ENCODE measurements around the gene DLGAP1. TPM values are rescaled to one million over a fixed set of nuclear protein-coding genes. Genes with fewer than 3 reads are reported as not detected.

Gene DLGAP1
- total RNA-seq, 2 experiments from 2014 or later = 0.53 to 1.5 TPM

DNA sequence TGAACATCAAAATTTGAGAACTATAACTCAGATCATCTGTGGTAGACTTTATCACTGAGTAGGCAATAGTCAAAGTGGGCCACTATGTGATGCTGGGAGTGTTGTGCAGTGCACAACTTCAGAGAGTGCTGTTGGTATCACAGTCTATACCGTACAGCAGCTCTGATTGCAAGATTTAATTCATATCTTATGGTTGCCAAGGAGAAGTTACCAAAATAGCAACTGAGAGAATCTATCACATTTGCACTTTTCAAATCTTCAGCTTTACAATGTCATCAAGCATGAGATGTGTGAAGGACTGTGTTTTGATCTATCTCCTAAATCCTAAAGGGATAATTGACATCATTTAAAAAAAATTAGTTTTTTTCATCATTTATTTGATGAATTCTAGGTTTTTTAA is 216.1 kb downstream of the DLGAP1 start:
- Mint-ChIP-seq H3K27ac (no peak overlapping the region), H3K4me3 (no peak overlapping the region), H3K4me1 (no peaks in the 10 kb centered on the region), H3K27me3 (no peaks in the 10 kb centered on the region), H3K9me3 (peaks cover 7% of the 10 kb centered on the region), H3K36me3 (ENCODE audit: low read depth) (no peaks in the 10 kb centered on the region)
- no peak for DNase-seq
- ChIA-PET POLR2A (no interaction called here), CTCF (no interaction called here)

DNA sequence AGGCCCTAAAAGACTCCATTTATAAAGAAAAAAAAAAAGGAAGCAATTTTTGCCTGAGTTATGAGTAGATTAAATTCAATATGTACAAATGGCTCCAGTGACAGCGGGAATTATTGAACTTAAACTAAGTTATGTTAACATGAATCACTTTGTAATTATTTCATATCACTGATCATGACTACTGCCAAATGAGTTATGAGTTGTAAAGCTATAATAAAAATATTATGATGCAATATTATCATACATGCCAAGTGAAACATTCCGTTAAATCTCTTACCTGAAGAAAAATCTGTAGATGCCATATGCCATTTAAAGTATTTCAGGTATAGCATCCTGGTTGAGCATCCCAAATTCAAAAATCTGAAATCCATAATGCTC is 217.5 kb downstream of the DLGAP1 start:
- CTCF ChIA-PET = no interaction called here
- no peaks in the 10 kb centered on the region for H3K36me3 Mint-ChIP-seq (ENCODE audit: low read depth)
- POLR2A ChIA-PET = no interaction called here
- peaks cover 3% of the 10 kb centered on the region for H3K9me3 Mint-ChIP-seq
- no peaks in the 10 kb centered on the region for H3K27me3 Mint-ChIP-seq
- H3K4me3 Mint-ChIP-seq = no peak overlapping the region
- DNase-seq = no peak
- H3K27ac Mint-ChIP-seq = no peak overlapping the region
- H3K4me1 Mint-ChIP-seq = no peaks in the 10 kb centered on the region

DNA sequence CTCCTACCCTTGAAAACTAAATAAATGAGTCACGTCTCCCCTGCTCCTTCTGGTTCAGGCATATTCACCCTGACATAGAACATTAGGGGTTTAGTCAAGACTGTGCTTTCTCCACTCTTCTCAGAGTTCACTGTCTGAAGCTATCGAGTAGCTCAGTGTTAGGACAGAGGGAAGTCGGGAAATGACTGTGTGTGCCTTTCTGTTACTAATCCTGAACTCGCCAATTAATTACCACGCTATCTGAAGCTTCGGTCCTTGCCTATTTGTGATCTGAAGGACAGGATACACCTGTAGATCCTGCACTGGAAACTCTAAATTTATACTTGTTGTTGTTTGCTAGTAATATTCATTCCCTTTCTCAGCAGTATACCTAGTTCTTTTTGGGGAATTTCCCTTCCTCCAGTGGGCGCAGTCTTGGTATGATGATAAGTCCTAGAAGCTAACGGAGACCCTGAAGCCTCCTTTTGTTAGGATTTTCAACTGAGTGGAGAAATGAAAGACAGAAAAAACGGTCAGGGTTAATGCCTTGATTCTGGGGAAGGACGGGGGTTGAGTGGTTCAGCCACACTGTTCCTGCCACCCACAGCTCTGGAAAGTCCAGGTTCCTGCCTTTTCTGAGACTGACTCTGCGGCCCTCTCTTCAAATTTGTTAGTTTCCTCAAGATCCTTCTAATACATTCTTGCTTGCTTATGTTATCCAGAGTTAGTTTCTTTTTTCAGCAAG is 218.0 kb downstream of the DLGAP1 start:
- peaks cover 2% of the 10 kb centered on the region for H3K9me3 Mint-ChIP-seq
- no peak overlapping the region for H3K27ac Mint-ChIP-seq
- POLR2A ChIA-PET = no interaction called here
- CTCF ChIA-PET = no interaction called here
- no peaks in the 10 kb centered on the region for H3K27me3 Mint-ChIP-seq
- no peaks in the 10 kb centered on the region for H3K4me1 Mint-ChIP-seq
- DNase-seq = no peak
- no peaks in the 10 kb centered on the region for H3K36me3 Mint-ChIP-seq (ENCODE audit: low read depth)
- no peak overlapping the region for H3K4me3 Mint-ChIP-seq

DNA sequence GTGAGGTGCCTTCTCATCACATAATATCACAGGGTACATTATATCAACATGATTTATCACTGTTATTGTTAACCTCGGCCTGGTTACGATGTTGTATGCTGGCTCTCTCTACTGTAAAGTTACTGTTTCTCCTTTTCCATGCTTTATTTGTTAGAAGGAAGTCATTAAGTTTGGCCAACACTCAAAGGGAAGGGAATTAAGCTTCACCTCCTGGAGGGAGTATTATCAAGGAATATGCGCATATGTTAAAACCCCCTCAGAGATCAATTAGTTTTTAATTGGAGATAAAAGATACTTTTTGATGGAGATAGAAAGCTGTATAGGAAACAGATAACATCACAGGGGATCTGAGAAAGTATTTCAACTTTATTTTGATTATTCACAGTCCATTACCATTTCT is 221.6 kb downstream of the DLGAP1 start:
- Mint-ChIP-seq H3K36me3 (ENCODE audit: low read depth) (no peaks in the 10 kb centered on the region), H3K4me1 (no peaks in the 10 kb centered on the region), H3K27ac (no peak overlapping the region), H3K4me3 (no peak overlapping the region), H3K9me3 (no peaks in the 10 kb centered on the region), H3K27me3 (no peaks in the 10 kb centered on the region)
- no peak for DNase-seq
- ChIA-PET CTCF (no interaction called here), POLR2A (no interaction called here)

DNA sequence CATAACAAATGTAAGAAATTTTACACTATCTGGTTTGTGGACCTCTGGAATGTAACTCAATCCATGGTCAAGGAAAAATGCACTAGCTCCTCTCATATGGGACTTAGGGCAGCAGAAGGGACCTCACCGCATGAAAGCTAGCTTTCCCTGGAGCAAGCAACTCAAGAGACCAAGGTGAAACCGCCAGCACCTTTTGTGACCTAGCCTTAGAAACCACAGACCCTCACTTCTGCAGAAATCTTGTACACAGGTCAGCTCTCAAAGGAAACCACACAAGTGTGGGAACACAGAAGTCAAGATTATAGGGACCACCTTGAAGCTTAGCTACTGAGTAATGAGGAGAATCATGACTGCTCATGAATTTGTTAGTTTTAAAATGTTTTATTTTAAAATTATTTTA is 222.5 kb downstream of the DLGAP1 start:
- Mint-ChIP-seq H3K4me3 (no peak overlapping the region), H3K27ac (no peak overlapping the region), H3K4me1 (no peaks in the 10 kb centered on the region), H3K36me3 (ENCODE audit: low read depth) (no peaks in the 10 kb centered on the region), H3K9me3 (peaks cover 3% of the 10 kb centered on the region), H3K27me3 (no peaks in the 10 kb centered on the region)
- ChIA-PET CTCF (no interaction called here), POLR2A (no interaction called here)
- DNase-seq = no peak

DNA sequence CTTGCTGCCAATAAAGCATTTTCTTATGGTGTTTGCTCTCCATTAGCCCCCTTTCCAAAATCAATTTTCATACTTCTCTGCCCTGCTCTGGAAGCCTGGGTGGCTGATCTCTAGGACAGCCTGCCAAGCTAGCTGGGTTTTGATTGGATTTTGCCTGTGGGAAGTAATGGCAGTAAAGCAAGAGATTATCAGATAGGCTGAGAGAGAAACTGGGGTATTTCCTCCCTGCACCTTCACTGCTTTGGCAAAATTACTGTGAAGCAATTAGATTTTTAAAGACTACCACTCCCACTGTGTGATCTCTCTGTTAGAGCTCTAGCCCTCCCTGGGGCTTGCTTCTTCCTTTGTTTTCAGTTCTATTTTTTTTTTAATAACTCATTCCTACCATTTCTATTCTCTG is 223.8 kb downstream of the DLGAP1 start:
- Mint-ChIP-seq H3K36me3 (ENCODE audit: low read depth) (no peaks in the 10 kb centered on the region), H3K4me1 (no peaks in the 10 kb centered on the region), H3K4me3 (no peak overlapping the region), H3K9me3 (peaks cover 3% of the 10 kb centered on the region), H3K27me3 (no peaks in the 10 kb centered on the region), H3K27ac (no peak overlapping the region)
- ChIA-PET POLR2A (no interaction called here), CTCF (no interaction called here)
- DNase-seq = no peak

DNA sequence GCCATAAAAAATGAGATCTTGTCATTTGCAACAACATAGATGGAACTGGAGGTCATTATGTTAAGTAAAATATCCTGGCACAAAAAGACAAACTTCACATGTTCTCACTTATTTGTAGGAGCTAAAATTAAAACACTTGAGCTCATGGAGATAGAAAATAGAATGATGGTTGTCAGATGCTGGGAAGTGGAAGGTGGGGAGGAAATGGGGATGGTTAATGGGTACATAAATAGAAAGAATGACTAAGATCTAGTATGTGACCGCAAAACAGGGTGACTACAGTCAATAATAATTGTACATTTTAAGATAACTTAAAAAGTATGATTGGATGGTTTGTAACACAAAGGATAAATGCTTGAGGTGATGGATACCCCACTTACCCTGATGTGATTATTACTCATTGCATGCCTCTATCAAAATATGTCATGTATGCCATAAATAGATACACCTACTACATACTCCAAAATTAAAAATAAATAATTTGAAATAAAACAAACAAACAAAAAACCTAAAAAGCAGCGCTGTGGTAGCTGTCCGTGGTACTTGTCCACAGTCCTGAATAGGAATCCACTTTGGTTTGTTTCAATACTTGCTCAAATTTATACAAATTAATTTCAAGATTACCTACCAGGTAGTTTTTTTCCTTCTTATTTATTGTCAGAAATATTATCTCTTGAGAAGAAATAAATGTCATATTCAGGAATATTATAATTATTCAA is 224.5 kb downstream of the DLGAP1 start:
- H3K4me3 Mint-ChIP-seq = no peak overlapping the region
- no peaks in the 10 kb centered on the region for H3K36me3 Mint-ChIP-seq (ENCODE audit: low read depth)
- no peaks in the 10 kb centered on the region for H3K4me1 Mint-ChIP-seq
- no peak for DNase-seq
- ChIA-PET POLR2A (no interaction called here), CTCF (no interaction called here)
- H3K27ac Mint-ChIP-seq = no peak overlapping the region
- no peaks in the 10 kb centered on the region for H3K27me3 Mint-ChIP-seq
- H3K9me3 Mint-ChIP-seq = peaks cover 3% of the 10 kb centered on the region

DNA sequence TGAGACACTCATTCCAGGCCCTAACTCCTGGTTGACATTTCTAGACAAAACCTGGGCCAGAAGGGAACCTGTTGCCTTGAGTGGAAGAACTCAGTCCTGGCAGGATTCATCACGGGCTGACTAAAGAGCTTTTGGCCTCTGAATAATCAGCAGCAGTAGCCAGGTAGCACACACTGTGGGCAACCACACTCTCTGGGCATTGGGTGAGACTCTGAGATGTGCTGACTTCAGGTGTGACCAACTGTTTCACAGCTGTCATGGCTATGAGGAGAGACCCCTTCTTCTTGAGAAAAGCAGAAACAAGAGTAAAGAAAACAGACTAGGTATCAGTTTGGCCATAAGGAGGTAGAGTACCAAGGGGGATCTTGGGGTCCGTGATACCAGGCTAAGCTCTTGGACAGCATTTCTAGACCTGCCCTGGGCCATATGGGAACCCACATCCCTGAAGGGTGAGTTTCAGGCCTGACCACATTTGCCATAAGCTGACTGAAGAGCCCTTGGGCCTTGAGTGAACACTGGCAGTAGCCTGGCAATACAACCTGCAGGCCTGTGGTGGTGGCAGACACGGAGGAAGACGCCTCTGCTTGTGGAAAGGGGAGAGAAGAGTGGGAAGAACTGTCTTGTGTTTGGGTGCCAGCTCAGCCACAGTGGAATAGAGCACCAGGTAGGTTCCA is 230.9 kb downstream of the DLGAP1 start:
- no peaks in the 10 kb centered on the region for H3K36me3 Mint-ChIP-seq (ENCODE audit: low read depth)
- H3K4me3 Mint-ChIP-seq = no peak overlapping the region
- no peaks in the 10 kb centered on the region for H3K27me3 Mint-ChIP-seq
- CTCF ChIA-PET = no interaction called here
- no peak for DNase-seq
- POLR2A ChIA-PET = no interaction called here
- peaks cover 13% of the 10 kb centered on the region for H3K9me3 Mint-ChIP-seq
- no peaks in the 10 kb centered on the region for H3K4me1 Mint-ChIP-seq
- H3K27ac Mint-ChIP-seq = no peak overlapping the region

DNA sequence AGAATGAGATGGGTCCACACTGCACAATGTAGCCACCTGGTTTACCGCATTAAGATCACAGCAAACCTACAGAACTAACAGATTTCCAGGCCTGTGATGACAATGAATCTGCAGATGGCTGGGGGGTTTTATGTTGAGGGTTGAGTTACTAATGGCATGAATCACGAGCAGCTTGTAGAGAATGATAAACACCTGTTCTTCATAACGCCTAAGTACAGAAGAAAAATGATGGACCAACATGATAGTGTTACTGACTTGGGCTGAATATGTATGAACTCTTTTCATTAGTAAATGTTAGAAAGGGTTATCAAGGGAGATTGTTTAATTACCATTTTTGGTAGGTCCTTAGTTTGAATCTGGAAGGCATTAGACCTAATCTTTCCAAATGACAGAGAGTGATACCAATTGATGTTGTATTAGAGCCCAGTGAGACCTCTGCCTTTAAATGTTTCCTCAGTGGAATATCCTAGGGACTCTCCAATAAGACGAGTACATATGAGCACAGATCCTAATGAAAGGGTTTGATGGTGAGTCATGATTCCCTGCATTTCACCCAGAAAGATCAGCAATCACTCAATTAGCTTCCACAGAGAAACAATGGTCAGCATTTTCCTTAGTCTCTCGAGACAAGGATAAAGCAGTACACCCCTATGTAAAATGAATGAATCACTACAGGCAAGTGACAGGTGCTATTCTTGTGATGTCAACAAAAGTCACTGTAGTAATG is 243.8 kb downstream of the DLGAP1 start:
- H3K27me3 Mint-ChIP-seq = no peaks in the 10 kb centered on the region
- no peak overlapping the region for H3K4me3 Mint-ChIP-seq
- H3K4me1 Mint-ChIP-seq = no peaks in the 10 kb centered on the region
- H3K9me3 Mint-ChIP-seq = peaks cover 7% of the 10 kb centered on the region
- H3K36me3 Mint-ChIP-seq (ENCODE audit: low read depth) = no peaks in the 10 kb centered on the region
- ChIA-PET POLR2A (no interaction called here), CTCF (interaction anchor here (1.2 to 1.5 kb wide), 2 partner anchors 17 to 105 kb away, joined by 3 read pairs; no protein-coding TSS in a partner anchor)
- DNase-seq = no peak
- no peak overlapping the region for H3K27ac Mint-ChIP-seq

DNA sequence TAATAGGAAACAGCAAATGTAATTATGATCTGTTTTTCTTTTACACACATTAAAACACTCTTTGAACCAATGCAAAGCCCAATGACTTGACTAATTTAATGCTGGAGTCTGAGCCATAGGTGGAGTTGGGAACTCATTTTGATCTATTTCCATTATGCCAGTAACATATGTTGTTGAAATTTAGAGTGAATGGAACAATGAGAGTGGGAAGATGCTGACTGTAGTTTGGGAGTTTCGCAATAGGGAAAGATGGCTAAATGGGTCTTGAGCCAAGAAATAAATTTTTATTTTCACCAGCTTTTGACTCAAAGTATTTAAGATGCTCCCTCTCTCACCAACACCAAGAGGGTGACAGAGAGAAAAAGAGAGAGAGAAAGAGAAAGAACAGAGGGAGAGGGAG is 246.7 kb downstream of the DLGAP1 start:
- no peaks in the 10 kb centered on the region for H3K4me1 Mint-ChIP-seq
- H3K27me3 Mint-ChIP-seq = no peaks in the 10 kb centered on the region
- no peaks in the 10 kb centered on the region for H3K36me3 Mint-ChIP-seq (ENCODE audit: low read depth)
- H3K4me3 Mint-ChIP-seq = no peak overlapping the region
- DNase-seq = no peak
- ChIA-PET CTCF (no interaction called here), POLR2A (no interaction called here)
- H3K27ac Mint-ChIP-seq = no peak overlapping the region
- peaks cover 9% of the 10 kb centered on the region for H3K9me3 Mint-ChIP-seq

DNA sequence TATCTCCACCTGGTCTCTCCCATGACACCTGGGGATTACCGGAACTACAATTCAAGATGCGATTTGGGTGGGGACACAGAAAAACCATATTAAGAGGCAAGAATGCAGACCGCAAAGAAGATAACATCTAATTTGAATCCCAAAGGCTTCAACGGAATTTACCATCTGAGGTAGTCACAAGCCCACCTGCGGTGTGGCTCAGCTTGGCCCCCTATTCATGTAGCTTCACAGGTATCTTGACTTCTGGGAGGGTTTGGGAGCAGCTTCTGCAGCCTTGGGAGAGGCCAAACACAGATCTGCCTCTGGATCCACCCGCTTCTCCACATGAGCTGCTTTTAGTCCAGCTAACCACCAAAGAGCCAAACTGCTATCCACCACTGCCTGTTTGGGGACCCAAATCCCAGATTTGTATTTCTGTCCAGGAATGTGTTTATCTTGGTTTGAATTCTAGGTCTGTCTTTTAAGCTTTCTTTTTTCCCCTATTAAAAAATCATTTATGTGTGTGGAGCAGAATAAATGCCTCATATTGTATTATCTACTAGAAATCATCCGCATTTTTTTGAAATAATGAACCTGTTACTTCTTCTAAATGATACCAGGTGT is 247.6 kb downstream of the DLGAP1 start:
- CTCF ChIA-PET = no interaction called here
- Mint-ChIP-seq H3K27me3 (no peaks in the 10 kb centered on the region), H3K4me3 (no peak overlapping the region), H3K36me3 (ENCODE audit: low read depth) (no peaks in the 10 kb centered on the region), H3K4me1 (no peaks in the 10 kb centered on the region), H3K9me3 (peaks cover 9% of the 10 kb centered on the region), H3K27ac (no peak overlapping the region)
- POLR2A ChIA-PET = no interaction called here
- DNase-seq = no peak

DNA sequence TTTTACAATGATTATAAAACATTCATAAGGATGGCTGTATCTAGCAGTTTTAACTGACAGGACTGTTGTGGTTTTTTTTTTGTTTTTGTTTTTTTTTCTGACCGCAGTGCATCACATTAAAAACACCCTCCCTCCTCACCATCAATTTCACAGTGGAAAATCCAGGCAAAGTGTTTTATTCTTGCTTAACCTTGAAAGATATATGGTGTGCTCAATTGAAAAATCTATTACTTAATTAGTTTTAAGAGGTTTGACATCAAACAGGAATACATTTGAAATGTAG is 250.7 kb downstream of the DLGAP1 start:
- POLR2A ChIA-PET = no interaction called here
- CTCF ChIA-PET = no interaction called here
- H3K36me3 Mint-ChIP-seq (ENCODE audit: low read depth) = no peaks in the 10 kb centered on the region

More for the DNA sequence above, 250.7 kb downstream of the DLGAP1 start:
- H3K4me1 Mint-ChIP-seq = no peaks in the 10 kb centered on the region
- no peaks in the 10 kb centered on the region for H3K27me3 Mint-ChIP-seq
- no peak for DNase-seq
- H3K9me3 Mint-ChIP-seq = peaks cover 9% of the 10 kb centered on the region
- H3K4me3 Mint-ChIP-seq = no peak overlapping the region
- no peak overlapping the region for H3K27ac Mint-ChIP-seq

All from activated CD4-positive, alpha-beta memory T cell treated with anti-CD3 and anti-CD28 coated beads, Interleukin-2, amount 10 ng/mL, durations not matched to agents 7 days and 5 days (primary cell).